SKM-1 treated with dmso at 0.1 percent for 144 hours (cell line): ENCODE measurements around the gene DAB2IP.

Experiments
- DNase-seq: peaks from one replicate; lab custom pipeline; 2025; ENCODE audit not compliant: unreplicated experiment; lab: John Stamatoyannopoulos, UW

Gene DAB2IP

DNA sequence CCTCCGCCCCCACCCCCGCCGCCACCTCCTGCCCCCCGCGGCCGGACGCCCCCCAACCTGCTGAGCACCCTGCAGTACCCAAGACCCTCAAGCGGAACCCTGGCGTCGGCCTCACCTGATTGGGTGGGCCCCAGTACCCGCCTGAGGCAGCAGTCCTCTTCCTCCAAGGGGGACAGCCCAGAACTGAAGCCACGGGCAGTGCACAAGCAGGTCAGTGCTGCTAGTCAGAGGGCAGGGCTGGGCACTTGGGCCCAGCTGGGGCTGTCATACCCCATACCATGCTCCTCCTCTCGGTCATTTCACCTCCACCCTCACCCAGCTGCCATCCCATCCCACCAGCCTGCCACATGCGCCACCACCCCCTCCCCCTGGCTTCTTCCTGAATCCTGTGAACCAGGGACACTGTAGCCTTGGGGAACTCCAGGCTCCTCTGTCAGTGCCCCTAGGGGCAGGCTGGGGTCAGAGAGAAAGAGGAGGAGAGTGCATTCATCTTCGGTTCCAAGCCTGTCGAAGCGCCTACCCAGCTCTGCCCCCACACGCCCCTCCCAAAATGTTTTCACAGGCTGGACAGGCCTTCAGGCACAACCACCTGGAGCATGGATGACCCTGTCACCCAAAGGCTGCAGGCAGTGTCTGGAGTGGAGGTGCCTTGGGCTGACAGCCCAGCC is 122.0 kb downstream of the DAB2IP start:
- DNase-seq = no peak

DNA sequence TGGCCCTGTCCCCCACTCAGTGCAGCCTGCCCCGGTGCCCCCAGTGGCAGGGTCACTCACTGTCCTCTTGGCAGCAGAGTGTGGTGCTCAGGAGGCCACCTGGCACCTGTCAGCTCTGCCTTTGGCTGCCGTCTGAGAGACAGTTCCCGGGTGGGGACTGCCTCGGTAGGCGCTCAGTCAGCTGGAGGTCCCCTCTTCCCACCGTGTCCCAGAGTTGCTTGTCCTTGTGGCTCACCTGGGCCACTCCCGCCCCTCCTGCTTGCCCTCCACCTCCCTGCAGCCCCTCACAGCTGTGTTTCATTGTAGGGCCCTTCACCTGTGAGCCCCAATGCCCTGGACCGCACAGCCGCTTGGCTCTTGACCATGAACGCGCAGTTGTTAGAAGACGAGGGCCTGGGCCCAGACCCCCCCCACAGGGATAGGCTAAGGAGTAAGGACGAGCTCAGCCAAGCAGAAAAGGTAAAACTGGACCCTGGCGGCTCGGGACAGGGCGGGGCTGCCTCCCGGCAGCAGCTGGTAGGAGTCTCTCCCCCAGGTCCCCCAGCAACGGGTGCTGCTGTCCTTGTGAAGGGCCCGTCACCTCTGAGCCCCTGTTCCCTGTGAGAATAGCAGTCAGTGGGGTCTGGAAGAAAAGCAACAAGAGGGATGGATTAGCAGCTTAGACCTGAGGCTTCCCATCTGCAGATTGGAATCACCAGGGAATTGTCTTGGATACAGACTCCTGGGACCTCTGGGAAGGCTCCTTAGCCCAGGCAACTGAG is 122.7 kb downstream of the DAB2IP start:
- DNase-seq = no peak

- DNase-seq = no peak
These were observed 123.5 kb downstream of the DAB2IP start for GRCh38 chr9:121774715-121775613.

GRCh38 chr9:121776001-121776738 is 124.7 kb downstream of the DAB2IP start:
- DNase-seq = no peak

DNA sequence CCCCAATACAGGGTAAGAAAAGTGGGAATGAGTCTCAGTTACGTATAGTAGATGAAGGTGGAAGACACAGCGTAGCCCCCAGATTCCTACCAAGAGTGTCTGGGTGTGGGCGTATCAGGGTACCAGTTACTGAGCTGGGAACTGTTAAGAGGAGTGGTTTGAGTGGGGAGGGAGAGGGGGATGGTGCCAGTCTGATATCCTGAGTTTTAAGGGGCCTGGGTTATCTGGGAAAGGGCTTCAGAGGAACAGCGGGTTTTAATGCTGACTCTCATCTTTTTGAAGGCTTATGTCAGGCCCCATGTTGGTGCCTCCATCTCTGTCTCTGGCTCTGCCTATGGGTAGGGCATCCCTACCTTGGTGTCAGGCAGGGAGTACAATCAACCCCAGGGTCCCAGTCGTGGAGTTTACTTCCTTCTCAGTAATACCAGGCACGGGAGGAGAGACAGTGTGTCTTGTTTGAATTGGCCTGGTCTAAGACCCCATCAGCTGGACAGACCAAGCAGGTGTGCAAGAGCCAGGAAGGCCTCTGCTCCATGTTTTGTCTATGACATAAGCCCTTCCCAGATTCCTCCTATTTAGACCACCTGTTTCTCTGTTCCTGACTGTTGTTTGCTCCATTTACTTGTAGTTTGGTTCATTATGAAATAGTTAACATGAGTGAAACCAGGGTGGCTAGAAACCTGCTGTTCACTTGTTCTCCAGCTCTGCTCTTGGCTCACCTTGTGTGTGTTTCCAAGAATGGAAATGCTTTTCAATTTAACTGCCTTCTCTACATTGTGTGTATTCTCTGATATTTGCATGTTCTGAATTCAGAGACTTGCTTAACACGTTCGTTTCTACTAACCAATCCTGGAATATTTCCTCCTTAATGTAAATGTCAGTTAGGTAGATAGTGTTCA is 125.6 kb downstream of the DAB2IP start:
- no peak for DNase-seq

GRCh38 chr9:121778252-121779225 is 127.1 kb downstream of the DAB2IP start:
- no peak for DNase-seq

DNA sequence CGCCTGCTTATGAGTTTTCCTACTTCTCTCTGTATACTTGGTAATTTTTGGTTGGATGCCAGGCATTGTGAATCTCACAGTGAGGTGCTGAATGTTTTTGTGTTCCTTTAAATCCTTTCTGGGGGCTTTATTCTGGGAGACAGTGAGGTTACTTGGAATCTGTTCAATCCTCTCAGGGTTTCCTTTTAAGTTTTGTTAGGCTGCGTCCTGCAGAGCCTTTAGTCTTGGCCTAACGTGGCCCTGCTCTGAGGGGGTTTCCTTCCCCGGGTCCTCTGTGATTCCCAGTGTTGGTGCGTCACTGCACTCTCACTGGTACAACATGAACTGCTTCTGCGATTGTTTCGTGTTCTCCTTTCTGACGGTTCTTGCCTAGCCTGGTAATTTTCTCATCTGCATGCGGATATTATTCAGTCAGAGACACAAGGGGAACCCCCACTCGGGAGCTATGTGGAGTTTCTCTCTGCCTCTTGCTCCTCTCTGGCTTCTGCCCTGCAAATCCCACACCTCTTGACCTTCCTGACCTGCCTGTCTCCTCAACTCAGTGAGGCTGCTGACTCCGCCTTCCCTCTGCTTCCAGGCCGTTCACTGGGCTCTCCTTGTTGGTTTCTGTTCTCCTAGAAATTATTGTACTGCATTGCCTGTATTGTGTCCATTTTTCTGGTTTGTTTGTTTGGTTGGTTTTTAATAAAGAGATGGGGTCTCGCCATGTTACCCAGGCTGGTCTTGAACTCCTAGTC is 128.1 kb downstream of the DAB2IP start:
- no peak for DNase-seq

DNA sequence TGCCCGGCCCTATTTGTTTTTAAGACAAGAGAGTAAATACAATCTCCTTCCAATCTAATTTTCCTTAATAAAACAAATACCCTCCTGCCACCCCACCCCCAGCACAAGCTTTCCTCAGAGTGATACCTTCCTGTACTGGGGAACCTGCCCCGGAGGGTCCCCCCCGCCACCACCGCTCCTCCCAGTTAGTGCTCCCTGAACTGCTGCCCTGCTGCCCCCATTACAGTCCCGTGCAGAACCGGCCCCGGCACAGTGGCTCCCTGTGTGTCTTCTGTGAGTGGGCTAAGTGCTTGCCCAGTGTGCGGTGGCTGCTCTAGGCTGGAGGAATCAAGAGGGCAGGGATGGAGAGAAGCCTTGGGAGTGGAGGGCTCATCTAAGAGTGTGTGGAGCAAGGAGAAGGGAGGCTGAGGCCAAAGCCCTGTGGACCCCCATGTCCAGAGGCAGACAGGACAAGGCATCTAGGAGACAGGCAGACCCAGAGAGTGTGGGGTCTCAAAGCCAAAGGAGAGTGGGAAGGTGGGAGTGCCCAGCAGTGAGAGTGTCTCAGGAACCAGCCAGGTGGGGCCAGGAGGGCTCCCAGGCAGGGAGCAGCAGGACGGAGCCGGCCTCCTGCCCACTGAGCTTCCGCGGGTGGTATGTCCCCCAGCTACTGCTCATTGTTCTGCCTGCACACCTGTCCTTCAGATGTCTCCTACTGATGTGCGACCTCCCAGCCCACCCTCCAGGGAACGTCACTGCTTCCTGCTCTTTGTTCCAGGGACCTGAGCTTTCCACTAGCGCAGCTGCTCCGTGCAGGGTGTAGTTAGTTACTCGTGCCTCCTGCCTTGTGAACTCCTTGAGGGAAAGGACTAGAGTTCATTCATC is 129.0 kb downstream of the DAB2IP start:
- DNase-seq = no peak

DNA sequence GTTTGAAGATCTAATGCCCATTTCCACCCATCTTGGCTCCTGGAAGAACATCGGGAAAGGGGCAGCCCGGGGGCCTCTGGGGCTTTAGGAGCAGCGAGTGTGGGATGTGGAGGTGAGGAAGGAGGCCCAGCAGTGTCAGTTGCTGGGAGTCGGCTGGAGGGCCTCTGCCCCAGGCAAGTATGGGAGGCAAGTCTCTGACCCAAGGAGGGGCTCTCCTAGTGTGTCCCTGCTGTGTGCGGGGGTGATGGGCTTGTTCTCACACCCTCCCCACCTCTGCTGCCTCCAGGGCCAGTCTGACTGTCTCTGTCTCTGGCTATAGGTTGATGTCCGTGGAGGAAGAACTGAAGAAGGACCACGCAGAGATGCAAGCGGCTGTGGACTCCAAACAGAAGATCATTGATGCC is 129.7 kb downstream of the DAB2IP start:
- no peak for DNase-seq

DNA sequence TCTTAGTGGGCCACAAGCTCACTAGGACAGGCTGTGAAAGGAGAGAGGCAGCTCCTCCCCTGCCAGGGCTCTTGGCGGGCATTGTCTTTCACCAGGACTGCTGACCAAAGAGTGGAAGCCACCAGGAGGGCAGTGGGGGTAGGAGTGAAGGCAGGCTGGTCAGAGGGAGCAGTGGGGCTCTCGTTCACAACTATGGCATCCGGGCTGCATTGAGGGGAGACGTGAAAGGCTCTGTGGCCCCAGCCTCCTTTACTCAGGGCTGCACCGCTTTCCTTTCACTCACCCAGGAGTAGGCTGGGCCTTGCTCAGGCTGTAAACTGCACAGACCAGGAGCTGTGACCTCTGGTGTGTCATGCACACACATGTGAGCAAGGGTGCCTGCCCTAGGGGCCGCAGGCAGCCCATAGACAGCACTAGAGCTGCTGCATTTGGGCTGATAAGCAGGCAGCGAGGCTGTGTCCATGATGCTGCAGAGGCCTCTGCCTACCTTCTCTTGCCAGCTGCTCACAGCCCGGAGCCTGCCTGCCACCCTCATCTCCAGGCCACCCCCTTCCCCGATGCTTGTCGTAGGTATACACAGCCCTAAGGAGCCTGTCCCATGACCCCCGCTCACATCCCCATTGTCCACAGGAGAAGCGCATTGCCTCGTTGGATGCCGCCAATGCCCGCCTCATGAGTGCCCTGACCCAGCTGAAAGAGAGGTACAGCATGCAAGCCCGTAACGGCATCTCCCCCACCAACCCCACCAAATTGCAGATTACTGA is 130.4 kb downstream of the DAB2IP start:
- DNase-seq = no peak

DNA sequence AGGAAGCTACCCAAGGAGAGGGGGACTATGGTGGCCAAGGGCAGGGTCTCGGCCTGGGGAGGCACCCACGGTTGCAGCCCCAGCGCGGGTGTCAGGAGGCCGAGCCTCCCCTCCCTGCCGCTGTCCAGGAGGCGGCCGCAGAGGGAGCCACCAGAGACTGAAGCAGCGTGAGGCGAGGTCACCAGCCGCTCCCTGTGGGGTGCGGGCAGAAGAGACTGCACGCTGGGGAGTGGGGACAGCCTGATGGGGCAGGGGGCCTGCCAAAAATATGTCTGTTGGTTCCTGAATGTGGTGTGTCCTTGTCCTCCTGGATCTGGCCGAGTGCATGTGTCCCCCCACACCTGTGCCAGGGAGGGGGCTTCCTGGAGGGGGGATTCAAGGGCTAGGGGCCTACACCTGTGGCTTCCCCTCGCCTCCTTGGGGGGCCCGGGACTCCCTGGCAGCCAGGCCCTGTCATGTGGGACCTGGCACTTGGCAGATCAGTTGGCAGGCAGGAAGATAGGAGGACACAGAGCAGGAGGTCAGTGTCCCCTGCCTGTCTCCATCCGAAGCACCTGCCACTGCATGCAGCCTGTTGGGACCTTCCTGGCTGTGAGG is 131.2 kb downstream of the DAB2IP start:
- DNase-seq = no peak

- DNase-seq = no peak
These were observed 131.7 kb downstream of the DAB2IP start for GRCh38 chr9:121783111-121783510.

DNA sequence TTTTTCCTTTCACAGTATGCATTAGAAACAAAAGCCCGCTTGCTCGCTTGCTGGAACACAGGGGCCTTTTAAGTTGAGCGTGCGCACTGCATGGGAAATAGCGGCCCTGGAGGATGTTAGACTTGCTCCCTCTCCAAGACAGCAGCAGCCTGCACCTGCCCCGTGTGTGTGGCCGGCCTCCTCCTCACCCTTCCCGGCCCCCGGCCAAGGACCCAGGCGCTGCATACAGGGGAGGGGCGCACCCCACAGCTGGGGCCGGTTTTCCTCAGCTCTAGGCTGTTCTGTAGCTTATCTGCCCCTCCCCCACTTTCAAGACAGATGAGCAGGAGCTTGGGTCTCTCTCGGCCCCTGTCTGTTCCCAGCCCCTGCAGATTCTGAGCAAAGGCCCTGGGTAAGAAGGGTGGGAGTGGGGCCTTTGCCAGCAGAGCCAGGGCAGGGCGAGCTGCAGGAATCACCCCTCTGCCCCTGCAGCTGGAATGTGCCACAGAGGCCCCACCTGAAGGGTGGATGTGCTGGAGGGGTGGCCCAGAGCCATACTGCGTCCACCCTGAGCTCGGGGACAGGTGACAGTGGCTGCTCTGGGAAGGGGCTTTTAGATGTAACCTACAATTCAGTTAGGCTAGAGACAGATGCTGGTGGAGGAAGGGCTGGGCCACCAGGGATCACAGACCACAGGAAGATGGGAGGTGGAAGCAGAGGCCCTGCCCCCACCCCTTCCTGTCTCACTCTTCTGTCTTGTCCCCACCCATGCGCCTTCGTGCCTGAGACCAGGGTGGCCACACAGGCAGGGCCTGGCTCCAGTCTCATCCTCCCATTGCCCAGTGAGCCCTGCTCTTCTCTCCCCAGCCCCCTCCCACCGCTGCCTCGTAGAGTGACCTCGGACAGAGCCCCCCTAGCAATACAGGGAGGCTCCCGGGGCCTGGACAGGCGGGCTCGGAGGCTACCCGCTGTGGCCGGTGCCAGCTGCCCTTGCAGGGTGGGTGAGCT is 132.4 kb downstream of the DAB2IP start:
- no peak for DNase-seq

DNA sequence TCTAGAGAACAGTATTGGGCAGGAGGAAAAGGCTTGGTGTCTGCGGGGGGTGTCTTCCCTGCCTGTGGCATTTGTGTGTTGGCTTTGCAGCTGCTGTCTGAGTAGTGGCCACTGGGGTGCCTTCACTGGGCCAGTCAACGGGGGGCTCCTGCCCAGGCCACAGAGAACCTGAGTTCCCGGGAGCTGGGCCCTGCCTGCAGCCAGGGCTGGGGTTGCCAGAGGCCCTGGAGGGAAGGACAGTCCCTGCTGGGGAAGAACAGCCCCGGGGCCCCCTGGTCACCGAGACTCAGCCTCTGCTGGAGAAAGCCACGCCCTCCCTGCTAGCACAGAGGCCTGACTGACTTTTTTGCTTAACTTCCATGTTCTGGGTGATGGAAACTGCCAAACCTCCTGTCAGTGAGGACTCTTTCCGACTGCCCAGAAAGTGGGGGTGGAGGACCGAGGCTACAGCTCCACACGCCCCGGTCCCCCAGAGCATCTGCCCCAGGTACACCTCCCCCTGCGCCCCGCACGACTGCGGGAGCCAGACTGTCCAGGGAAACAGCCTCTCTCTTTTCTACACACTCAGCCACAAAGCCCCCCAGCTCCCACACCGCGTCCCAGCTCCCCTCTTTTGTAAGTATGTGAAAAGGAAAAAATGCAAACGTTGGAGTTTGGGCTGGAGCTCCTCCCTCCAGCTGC is 133.4 kb downstream of the DAB2IP start:
- DNase-seq = no peak
